LNCAP (cell line): Measurements from ENCODE around the gene GLIS1.

Experiments used
- TF ChIP-seq, protein P1 (sequence below): fragments of 450-650 bp; IDR thresholded peaks from 2 replicates; pipeline ENCODE4 v1.5.1; 2017; ENCODE audit warnings: mild to moderate bottlenecking

The GLIS1 gene

DNA sequence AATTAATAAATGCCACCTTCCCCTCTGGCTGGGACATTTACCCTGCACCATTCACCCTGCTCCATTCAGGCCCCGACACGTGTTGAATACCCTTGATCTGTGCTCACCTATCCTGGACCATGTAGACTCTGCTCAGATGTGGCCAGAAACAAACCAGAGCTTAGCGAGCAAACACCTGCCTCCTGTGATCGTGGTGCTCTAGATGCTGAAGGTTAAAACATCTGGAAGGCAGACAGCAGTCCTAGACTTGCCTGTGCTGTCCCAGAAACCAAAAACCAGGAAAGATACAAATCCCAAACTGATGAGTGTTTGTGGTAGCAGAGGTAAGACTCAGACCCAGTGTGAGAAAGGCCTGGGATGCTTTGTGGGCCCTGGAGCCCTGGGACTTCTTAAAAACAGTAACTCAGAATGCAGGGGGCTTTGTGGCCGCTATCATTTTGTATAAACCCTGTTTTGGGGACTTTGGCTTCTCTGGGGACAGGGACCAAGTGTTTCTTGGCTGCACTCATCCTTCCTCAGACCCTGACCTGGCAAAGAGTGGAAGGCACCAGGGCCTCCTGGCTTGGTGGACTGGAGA is 180.1 kb downstream of the GLIS1 start:
- TF ChIP-seq, protein P1, sequence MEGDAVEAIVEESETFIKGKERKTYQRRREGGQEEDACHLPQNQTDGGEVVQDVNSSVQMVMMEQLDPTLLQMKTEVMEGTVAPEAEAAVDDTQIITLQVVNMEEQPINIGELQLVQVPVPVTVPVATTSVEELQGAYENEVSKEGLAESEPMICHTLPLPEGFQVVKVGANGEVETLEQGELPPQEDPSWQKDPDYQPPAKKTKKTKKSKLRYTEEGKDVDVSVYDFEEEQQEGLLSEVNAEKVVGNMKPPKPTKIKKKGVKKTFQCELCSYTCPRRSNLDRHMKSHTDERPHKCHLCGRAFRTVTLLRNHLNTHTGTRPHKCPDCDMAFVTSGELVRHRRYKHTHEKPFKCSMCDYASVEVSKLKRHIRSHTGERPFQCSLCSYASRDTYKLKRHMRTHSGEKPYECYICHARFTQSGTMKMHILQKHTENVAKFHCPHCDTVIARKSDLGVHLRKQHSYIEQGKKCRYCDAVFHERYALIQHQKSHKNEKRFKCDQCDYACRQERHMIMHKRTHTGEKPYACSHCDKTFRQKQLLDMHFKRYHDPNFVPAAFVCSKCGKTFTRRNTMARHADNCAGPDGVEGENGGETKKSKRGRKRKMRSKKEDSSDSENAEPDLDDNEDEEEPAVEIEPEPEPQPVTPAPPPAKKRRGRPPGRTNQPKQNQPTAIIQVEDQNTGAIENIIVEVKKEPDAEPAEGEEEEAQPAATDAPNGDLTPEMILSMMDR, result no peak

DNA sequence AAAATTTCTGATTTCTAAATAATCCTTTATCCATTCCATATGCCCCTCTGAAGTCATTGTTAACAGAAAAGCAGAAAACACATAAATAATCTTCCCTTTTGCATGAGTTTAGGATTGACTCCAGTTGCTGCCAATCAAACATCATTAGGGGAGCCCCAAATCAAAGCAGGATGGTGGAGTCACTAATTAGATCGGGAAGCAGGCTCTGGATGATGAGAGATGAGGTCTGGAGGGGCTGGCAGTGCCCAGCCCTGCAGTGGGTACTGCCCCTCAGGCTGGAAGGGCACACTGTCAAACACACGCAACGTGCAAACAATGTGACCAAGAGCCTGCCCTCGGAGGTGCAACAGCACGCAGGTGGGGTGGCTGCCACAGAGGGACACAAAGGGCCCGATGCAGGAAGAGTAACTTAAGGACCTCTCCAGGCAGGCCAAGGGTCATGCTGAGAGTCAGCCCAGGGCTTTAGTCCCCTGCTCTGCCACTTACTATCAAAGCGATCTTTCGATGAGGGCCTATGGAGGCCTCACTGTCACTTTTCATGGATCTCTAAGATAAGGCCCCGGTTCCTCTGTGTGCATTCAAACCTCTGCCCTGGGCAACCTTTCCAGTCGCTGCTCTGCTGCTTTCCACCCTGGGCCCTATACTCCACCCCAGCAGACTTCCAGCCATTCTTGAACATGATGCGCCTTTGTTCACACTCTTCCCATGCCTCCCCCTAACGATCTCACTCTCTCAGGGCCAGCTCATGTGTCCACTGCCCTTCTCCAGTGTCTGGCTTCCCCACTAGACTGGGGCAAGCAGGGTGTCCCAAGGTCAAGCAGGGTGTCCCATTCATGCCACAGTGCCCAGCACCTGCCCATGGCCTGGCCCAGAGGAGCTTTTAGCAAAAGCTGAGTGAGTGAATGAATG is 180.9 kb downstream of the GLIS1 start:
- TF ChIP-seq, protein P1, result no peak

DNA sequence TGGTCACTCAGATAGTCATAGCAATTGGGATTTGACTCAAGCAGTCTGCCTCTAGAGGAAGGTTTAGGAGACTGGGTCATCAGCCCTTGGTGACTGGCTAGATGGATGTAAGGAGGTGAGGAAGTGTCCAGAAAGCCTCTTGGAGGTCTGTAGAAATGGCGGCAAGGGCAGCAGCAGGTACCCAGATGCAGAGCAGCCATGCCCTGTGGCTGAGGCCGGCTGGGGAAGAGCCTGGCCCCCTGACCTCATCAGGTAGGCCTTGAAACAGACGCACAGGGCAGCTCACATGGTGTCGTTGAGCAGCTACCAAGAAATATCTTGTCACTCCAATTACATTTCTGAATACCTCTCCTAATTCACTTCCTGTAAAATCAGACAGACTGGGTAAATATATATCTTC is 181.6 kb downstream of the GLIS1 start:
- TF ChIP-seq, protein P1, result no peak

DNA sequence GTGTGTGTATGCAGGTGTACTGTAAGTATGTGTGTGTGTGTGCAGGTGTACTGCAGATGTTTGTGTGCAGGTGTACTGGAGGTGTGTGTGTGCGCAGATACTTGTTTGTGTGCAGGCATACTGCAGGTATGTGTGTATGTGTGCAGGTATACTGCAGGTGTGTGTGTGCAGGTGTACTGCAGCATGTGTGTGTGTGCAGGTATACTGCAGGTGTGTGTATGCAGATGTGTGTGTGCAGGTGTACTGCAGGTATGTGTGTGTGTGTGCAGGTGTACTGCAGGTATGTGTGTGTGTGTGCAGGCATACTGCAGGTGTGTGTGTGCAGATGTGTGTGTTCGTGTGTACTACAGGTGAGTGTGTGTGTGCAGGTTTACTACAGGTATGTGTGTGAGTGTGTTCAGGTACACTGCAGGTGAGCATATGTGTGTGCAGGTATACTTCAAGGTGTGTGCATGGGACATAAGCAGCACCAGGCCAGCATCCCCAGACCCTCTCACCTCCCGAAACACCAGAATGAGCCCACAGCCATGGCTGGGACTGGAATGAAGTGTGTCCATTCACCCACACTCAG is 182.2 kb downstream of the GLIS1 start:
- TF ChIP-seq, protein P1, result no peak

DNA sequence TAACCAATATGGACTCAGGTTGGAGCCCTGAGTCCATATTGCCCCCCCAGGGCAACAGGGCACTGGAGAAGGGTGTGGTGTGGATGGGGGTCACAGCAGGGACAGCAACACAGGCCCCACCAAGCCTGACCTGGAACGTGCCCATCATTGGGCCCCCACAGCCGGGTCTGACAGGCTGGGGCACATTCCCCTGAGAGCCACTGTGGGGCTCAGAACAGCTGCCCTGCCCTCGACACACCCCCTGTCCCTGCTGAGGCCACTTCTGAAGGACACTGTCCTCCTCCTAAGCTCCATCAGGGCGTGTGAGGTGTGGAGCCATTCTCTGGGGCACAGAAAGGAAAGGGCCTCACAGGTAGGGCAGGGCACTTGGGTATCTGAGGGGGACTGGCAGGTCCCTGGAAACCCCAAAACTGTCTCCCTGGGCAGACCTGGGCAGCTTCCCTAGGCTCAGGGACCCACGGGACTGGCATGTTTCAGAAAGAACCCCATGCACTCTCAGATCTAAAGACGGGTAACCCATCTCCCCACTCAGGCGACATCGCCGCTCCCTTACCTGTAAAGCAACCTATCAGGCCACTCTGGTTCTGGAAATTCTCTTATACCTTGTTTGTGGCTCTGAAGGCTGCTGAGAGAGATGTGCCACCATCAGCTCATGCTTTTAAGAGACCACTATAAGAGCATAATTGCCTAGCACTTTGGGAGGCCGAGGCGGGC is 184.2 kb downstream of the GLIS1 start:
- TF ChIP-seq, protein P1, result no peak

DNA sequence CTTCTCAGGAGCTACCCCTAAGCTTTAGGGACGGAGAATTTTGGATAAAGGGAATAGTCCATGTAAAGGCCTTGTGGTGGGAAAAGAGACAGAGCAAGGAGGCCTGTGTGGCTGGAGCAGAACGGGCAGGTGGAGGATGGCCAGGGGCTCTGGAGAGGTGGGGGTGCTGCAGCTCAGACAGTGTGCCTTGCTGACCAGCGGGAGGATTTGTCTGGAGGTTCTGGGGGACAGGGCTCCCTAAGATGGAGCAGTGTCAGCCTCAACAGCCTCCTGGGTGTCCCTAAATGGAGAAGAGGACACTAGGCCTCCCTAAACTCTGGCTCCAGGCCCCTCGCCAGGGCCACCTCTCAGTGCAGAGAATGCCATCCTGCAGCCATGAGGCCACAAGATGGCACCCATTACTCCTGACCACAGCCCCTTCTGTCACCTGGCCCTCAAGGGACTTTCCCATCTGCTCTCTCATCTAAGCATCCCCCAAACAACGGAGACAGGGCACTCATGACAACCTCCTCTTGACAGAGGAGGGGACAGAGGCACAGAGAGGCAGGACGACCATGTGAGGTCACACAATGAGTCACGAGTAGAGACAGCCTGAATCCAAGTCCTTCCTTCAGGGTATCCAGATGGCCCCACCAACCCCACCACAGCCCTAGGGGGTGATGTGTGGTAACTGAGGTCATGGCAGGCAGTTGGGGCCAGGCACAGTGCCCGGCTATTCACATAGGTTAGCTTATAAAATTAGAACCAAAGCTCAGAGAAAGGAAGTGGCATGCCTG is 185.0 kb downstream of the GLIS1 start:
- TF ChIP-seq, protein P1, result no peak
